ENCODE measurements around the gene NAP1L1.

Gene NAP1L1

GRCh38 chr12:76022506-76022905 is 62.0 kb downstream of the NAP1L1 start:
- DNase-seq (ENCODE audit: low read depth): no peak
- no peak overlapping the region for H3K4me3 ChIP-seq (ENCODE audit: low read length)
- TF ChIP-seq, protein P1, sequence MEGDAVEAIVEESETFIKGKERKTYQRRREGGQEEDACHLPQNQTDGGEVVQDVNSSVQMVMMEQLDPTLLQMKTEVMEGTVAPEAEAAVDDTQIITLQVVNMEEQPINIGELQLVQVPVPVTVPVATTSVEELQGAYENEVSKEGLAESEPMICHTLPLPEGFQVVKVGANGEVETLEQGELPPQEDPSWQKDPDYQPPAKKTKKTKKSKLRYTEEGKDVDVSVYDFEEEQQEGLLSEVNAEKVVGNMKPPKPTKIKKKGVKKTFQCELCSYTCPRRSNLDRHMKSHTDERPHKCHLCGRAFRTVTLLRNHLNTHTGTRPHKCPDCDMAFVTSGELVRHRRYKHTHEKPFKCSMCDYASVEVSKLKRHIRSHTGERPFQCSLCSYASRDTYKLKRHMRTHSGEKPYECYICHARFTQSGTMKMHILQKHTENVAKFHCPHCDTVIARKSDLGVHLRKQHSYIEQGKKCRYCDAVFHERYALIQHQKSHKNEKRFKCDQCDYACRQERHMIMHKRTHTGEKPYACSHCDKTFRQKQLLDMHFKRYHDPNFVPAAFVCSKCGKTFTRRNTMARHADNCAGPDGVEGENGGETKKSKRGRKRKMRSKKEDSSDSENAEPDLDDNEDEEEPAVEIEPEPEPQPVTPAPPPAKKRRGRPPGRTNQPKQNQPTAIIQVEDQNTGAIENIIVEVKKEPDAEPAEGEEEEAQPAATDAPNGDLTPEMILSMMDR (conservative IDR thresholded peaks at IDR 0.05; ENCODE audit: low read depth, low read length): no peak

DNA sequence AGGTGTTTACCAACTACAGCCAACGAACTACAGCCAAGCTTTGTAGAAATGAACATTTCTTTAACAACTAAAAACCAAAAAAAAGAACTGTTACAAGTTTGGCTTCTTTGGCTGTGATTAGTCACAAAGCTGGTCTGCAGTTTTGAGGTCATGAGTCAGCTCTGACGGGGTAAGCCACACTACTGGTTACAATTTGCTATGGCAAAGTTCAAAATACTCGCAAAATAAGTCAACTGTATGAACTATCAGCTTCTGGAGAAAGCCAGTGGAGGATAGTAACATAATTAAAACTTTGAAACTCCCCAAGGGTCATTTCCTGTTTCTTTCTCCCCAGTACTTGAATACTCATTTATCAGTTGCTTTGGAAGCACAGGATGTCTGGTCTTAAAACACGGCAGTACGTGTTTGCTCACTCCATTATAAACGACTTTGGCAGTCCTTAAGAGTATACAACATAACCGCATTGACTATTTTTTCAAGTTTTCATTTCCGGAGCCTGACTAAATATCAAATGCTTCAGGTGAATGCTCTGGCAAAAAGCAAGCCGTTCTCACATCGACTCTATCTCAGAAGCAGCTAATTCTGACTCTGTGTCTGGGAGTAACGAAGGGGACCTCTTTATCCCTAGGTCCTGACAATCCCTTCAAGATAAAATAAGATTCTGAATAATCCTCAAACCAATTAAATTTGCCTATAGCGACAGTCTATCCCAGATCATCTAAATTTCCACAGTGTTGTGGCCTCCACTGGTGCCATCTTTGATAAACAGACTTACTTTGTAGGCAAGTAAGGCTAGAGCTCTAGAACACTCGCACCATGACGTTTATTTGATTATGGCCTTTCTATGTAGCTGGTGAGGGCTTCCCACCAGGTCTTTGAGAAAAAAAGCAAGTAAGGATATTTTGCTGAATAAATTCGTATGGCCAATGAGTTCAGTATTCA is 63.5 kb downstream of the NAP1L1 start:
- TF ChIP-seq, protein P1 (conservative IDR thresholded peaks at IDR 0.05; ENCODE audit: low read depth, low read length): no peak
- no peak overlapping the region for H3K4me3 ChIP-seq (ENCODE audit: low read length)
- peak; percentile 95 for DNase-seq (ENCODE audit: low read depth)

- DNase-seq (ENCODE audit: low read depth): no peak
- no peak overlapping the region for H3K4me3 ChIP-seq (ENCODE audit: low read length)
- TF ChIP-seq, protein P1 (conservative IDR thresholded peaks at IDR 0.05; ENCODE audit: low read depth, low read length): no peak
Measured at GRCh38 chr12:76020281-76020680, 64.2 kb downstream of the NAP1L1 start.

DNA sequence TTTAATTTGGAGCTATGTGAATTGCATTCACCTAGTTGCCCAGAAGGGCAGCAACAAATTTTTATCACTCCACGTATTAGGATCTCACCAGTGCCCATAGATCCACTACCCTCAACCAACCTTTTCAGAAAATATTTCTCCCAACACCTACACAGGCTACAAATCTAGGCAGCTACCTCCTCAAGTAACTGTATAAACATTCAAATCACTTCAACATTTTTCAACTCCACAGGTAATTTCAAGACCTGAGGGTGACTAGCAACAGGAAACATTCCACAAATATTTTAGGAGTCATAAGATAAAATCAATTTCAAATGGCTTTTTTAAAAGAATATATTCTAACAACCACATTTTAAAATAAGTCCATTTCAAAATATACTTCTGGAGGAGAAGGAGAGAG is 65.8 kb downstream of the NAP1L1 start:
- DNase-seq (ENCODE audit: low read depth): no peak
- no peak overlapping the region for H3K4me3 ChIP-seq (ENCODE audit: low read length)
- TF ChIP-seq, protein P1 (conservative IDR thresholded peaks at IDR 0.05; ENCODE audit: low read depth, low read length): no peak

DNA sequence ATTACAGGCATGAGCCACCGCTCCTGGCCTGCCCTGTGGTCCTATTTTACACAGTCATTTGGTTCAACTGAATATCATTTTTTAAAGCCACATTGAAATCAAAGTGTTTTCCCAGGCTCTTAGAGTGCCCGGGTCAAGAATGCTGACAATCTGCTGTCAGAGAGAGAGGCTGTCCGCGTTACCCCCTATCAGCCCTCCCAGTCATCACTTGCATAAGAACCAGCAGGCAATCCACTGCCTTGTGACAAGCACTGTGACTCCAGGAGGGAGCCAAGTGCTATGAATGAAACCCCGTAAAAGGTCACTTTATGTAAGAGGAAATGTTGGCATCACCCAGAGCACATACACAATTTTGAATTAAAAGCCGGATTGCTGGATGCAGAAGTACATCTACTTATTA is 66.4 kb downstream of the NAP1L1 start:
- DNase-seq (ENCODE audit: low read depth): peak; percentile 93
- H3K4me3 ChIP-seq (ENCODE audit: low read length): no peak overlapping the region
- TF ChIP-seq, protein P1 (conservative IDR thresholded peaks at IDR 0.05; ENCODE audit: low read depth, low read length): no peak

DNA sequence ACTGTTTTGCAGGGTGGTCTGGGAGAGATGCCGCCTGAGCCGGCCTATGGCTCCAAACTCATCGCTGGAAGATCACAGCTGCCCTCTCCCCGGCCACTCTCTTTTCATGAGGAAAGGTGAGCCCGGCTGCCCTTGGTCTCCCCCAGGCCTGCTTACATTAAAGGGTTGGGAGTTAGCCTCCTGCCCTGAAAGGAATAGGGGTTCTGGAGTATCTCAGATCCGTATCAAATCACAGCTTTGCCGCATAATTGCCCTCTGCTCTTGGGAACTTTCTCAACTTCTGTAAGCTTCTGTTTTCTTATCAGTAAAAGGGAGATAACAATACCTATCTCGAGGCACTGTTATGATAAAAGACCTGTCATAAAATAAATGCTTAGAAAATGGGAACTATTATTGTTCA is 70.5 kb downstream of the NAP1L1 start:
- no peak for DNase-seq (ENCODE audit: low read depth)
- no peak overlapping the region for H3K4me3 ChIP-seq (ENCODE audit: low read length)
- TF ChIP-seq, protein P1 (conservative IDR thresholded peaks at IDR 0.05; ENCODE audit: low read depth, low read length): no peak

DNA sequence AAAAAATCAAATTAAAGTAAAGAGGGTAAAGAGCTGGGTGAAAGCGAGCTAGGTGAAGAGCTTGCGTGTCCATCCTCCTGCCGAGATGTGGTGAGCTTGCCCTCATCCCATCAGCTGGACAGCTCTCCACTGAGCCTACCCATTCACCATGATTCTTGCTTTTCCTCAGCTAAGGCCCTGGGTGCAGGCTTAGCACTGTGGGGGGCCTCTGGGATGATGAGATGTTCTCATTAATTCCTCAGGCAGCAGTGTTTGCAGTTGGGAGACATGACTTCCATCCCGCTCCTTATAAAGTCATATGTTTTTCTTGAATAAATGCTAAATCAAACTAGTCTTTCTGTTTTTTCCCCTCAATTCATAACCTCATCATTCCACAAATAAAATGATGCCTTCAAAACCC is 70.9 kb downstream of the NAP1L1 start:
- no peak for DNase-seq (ENCODE audit: low read depth)

More for the DNA sequence above, 70.9 kb downstream of the NAP1L1 start:
- TF ChIP-seq, protein P1 (conservative IDR thresholded peaks at IDR 0.05; ENCODE audit: low read depth, low read length): no peak
- no peak overlapping the region for H3K4me3 ChIP-seq (ENCODE audit: low read length)

Data from retinal pigment epithelial cell (primary cell).